Type B pancreatic cell (in vitro differentiated cells): Measurements from ENCODE around the gene OGFOD3. TPM values are rescaled to one million over a fixed set of nuclear protein-coding genes. Genes with fewer than 3 reads are reported as not detected.
"Not testable (repeated sequence)": the region's sequence is repeated elsewhere in the genome, so short reads cannot be mapped to it uniquely, and the experiment has no call there.

Experiments
- DNase-seq: peaks from one replicate; pipeline ENCODE4 v3.0.0; 2021; ENCODE audit warnings: mixed read lengths; ENCODE audit not compliant: unreplicated experiment; ENCODE audit errors: extremely low spot score
- H3K27ac Mint-ChIP-seq: 2 replicates; pipeline ENCODE4 v1.8.0; 2021; ENCODE audit warnings: mild to moderate bottlenecking, mixed read lengths
- H3K27me3 Mint-ChIP-seq: 2 replicates; pipeline ENCODE4 v1.8.0; 2021; ENCODE audit warnings: mixed read lengths
- H3K36me3 Mint-ChIP-seq: 2 replicates; pipeline ENCODE4 v1.8.0; 2021; ENCODE audit warnings: mixed read lengths
- H3K4me1 Mint-ChIP-seq: one replicate; pipeline ENCODE4 v1.8.0; 2021; ENCODE audit warnings: mixed read lengths; ENCODE audit not compliant: unreplicated experiment
- H3K4me3 Mint-ChIP-seq: 2 replicates; pipeline ENCODE4 v1.8.0; 2021; ENCODE audit warnings: mild to moderate bottlenecking, mixed read lengths
- H3K9me3 Mint-ChIP-seq: 2 replicates; pipeline ENCODE4 v1.8.0; 2021; ENCODE audit warnings: mixed read lengths
- CTCF ChIP-seq: fragments of 200-600 bp; sonication (generic); conservative IDR thresholded peaks from 2 replicates; pipeline ENCODE4 v1.5.0; 2021; ENCODE audit warnings: antibody characterized with exemption, mild to moderate bottlenecking
- total RNA-seq: library from RNA; stranded (reverse); gene quantifications from 2 replicates; pipeline ENCODE4 v1.2.1, GENCODE V29; 2021; ENCODE audit warnings: low replicate concordance

OGFOD3 gene
- total RNA-seq, 1 donor from 2014 or later: 31.6 TPM

DNA sequence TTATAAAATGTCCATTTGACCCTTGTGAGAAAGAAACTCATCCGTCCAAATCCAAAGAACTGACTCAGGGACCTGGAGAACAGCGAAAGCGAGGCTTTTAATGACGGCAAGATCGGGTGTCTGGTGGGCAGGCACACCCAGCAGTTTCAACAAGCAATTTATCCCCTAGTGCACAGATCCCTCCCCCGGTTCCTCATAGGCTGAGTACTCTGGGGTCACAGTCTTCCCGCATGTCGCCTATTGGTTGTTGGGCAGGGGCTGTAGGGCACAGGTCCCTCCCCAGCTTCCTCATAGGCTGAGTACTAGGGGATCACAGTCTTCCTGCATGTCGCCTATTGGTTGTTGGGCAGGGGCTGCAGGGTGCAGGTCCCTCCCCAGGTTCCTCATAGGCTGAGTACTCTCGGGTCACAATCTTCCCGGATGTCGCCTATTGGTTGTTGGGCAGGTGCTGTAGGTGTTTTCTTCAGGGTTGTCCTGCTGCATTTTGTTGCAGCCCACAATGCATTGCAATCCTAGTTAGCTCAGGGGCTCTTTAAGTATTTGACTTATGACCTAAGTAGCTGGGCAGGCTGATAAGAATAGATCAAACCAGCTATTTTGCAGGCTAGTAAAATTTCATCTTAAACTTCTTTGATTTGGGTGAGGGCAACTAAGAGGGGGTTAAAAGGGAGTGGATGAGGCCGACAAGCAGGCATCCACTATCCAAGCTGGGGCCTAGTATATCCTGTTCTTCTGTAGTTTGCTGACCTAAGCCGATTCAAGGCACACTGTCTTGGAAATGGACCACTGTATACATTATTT lies 50.5 kb downstream of the OGFOD3 start:
- Mint-ChIP-seq H3K36me3 (no peaks in the 10 kb centered on the region), H3K9me3 (no peaks in the 10 kb centered on the region), H3K27me3 (peaks cover 26% of the 10 kb centered on the region), H3K4me3 (peak overlapping the region; percentile 47), H3K27ac (peak overlapping the region; percentile 47), H3K4me1 (peaks cover 25% of the 10 kb centered on the region)
- no peak for TF ChIP-seq CTCF
- DNase-seq: no peak

DNA sequence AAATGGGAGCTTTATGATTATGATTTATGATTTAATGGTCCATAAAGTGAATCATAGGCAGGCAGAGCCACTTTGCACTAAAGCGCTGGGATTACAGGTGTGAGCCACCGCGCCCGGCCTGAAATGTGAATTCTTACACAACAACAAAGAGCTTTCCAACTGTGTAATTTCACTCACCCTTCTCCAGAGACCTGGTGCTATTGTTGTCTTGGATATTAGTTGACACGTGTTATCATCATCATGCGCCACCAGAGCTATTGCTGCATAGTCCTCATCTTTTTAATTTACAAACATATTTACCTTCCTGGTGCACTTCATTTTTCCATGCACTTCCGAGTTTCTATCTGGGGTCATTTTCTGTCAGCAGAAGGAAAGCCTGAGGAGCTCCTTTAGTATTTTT lies 51.6 kb downstream of the OGFOD3 start:
- H3K9me3 Mint-ChIP-seq: no peaks in the 10 kb centered on the region
- H3K4me3 Mint-ChIP-seq: no peak overlapping the region
- no peak for TF ChIP-seq CTCF
- H3K36me3 Mint-ChIP-seq: no peaks in the 10 kb centered on the region
- H3K27me3 Mint-ChIP-seq: peaks cover 25% of the 10 kb centered on the region
- DNase-seq: no peak
- peaks cover 19% of the 10 kb centered on the region for H3K4me1 Mint-ChIP-seq
- H3K27ac Mint-ChIP-seq: no peak overlapping the region

GRCh38 chr17:82365606-82366295 lies 52.6 kb downstream of the OGFOD3 start:
- Mint-ChIP-seq H3K4me1 (peaks cover 19% of the 10 kb centered on the region), H3K27me3 (peaks cover 22% of the 10 kb centered on the region), H3K36me3 (no peaks in the 10 kb centered on the region), H3K4me3 (no peak overlapping the region), H3K27ac (no peak overlapping the region), H3K9me3 (no peaks in the 10 kb centered on the region)
- TF ChIP-seq CTCF: no peak
- no peak for DNase-seq

- Mint-ChIP-seq H3K27ac (no peak overlapping the region), H3K36me3 (no peaks in the 10 kb centered on the region), H3K4me1 (peaks cover 15% of the 10 kb centered on the region), H3K27me3 (peaks cover 16% of the 10 kb centered on the region), H3K9me3 (no peaks in the 10 kb centered on the region), H3K4me3 (no peak overlapping the region)
- no peak for TF ChIP-seq CTCF
- no peak for DNase-seq
These were observed 56.3 kb downstream of the OGFOD3 start for GRCh38 chr17:82361885-82362633.

- peaks cover 16% of the 10 kb centered on the region for H3K27me3 Mint-ChIP-seq
- not testable (repeated sequence) for H3K36me3 Mint-ChIP-seq, H3K9me3 Mint-ChIP-seq, H3K4me3 Mint-ChIP-seq, DNase-seq, H3K27ac Mint-ChIP-seq, H3K4me1 Mint-ChIP-seq
These were observed 58.8 kb downstream of the OGFOD3 start for GRCh38 chr17:82359451-82360074.
